ENCODE results near the gene PDZRN3. TPM values are rescaled to one million over a fixed set of nuclear protein-coding genes. Genes with fewer than 3 reads are reported as not detected.

PDZRN3 gene
- total RNA-seq, 6 donors from 2014 or later: 7.0 to 50.3 (median 18.4) TPM

- Histone ChIP-seq H3K4me1 (peaks cover 0 to 13% (median 9%) of the 10 kb centered on the region in 4 donors), H3K4me3 (peak overlapping the region in 1 of 4 donors; percentile 59), H3K36me3 (no peaks in the 10 kb centered on the region), H3K9me3 (no peaks in the 10 kb centered on the region), H3K27me3 (peaks cover 0 to 10% (median 3%) of the 10 kb centered on the region in 4 donors), H3K27ac (no peak overlapping the region)
- DNase-seq: no peak
- TF ChIP-seq EP300 (IDR thresholded peaks at IDR 0.05): no peak
- no peak for TF ChIP-seq CTCF (IDR thresholded peaks at IDR 0.05)
- no peak for TF ChIP-seq POLR2A (IDR thresholded peaks at IDR 0.05)
- TF ChIP-seq POLR2AphosphoS5 (IDR thresholded peaks at IDR 0.05): no peak
- WGBS, 2 donors: 77 to 79% methylated on average over 3 of the region's 3 CpGs
- ATAC-seq (ENCODE audit: low FRiP score in 2 of 2): no peak
These were observed 1.4 kb upstream of the PDZRN3 start for GRCh38 chr3:73626106-73626505.

- Histone ChIP-seq H3K4me3 (peak overlapping the region; percentile 13 to 59 (median 52)), H3K4me1 (peaks cover 0 to 13% (median 9%) of the 10 kb centered on the region in 4 donors), H3K27ac (peak overlapping the region; percentile 71 to 79 (median 74)), H3K36me3 (no peaks in the 10 kb centered on the region), H3K27me3 (peaks cover 0 to 10% (median 3%) of the 10 kb centered on the region in 4 donors), H3K9me3 (no peaks in the 10 kb centered on the region)
- WGBS, 2 donors: 0 to 4% methylated on average over 6 to 45 of the region's 112 CpGs
- no peak for TF ChIP-seq CTCF (IDR thresholded peaks at IDR 0.05)
- no peak for TF ChIP-seq EP300 (IDR thresholded peaks at IDR 0.05)
- no peak for TF ChIP-seq POLR2AphosphoS5 (IDR thresholded peaks at IDR 0.05)
- no peak for TF ChIP-seq POLR2A (IDR thresholded peaks at IDR 0.05)
- DNase-seq (peak in 1 of 2 donors; percentile 86), ATAC-seq (ENCODE audit: low FRiP score in 2 of 2) (peak in 1 of 2 donors; percentile 74)
These were observed 522 bp downstream of the PDZRN3 start for GRCh38 chr3:73624017-73624820.

- Histone ChIP-seq H3K4me3 (peak overlapping the region in 3 of 4 donors; percentile 50 to 59 (median 55)), H3K36me3 (no peaks in the 10 kb centered on the region), H3K4me1 (peaks cover 0 to 13% (median 9%) of the 10 kb centered on the region in 4 donors), H3K27me3 (peaks cover 0 to 10% (median 3%) of the 10 kb centered on the region in 4 donors), H3K27ac (peak overlapping the region; percentile 43 to 79 (median 74)), H3K9me3 (no peaks in the 10 kb centered on the region)
- no peak for TF ChIP-seq POLR2A (IDR thresholded peaks at IDR 0.05)
- TF ChIP-seq POLR2AphosphoS5 (IDR thresholded peaks at IDR 0.05): no peak
- no peak for TF ChIP-seq EP300 (IDR thresholded peaks at IDR 0.05)
- no peak for TF ChIP-seq CTCF (IDR thresholded peaks at IDR 0.05)
- DNase-seq (no peak), ATAC-seq (ENCODE audit: low FRiP score in 2 of 2) (no peak)
- WGBS, 2 donors: 23 to 38% methylated on average over 4 of the region's 4 CpGs
These were observed 1.4 kb downstream of the PDZRN3 start for GRCh38 chr3:73623346-73623745.

GRCh38 chr3:73622091-73622805 lies 2.5 kb downstream of the PDZRN3 start:
- no peak for TF ChIP-seq POLR2A (IDR thresholded peaks at IDR 0.05)
- TF ChIP-seq EP300 (IDR thresholded peaks at IDR 0.05): no peak
- TF ChIP-seq POLR2AphosphoS5 (IDR thresholded peaks at IDR 0.05): no peak
- no peak for TF ChIP-seq CTCF (IDR thresholded peaks at IDR 0.05)
- Histone ChIP-seq H3K36me3 (no peaks in the 10 kb centered on the region), H3K4me3 (peak overlapping the region in 3 of 4 donors; percentile 50 to 59 (median 55)), H3K4me1 (peaks cover 0 to 13% (median 9%) of the 10 kb centered on the region in 4 donors), H3K27me3 (peaks cover 0 to 10% (median 3%) of the 10 kb centered on the region in 4 donors), H3K27ac (peak overlapping the region; percentile 42 to 79 (median 62)), H3K9me3 (no peaks in the 10 kb centered on the region)
- 35 to 42% methylated on average over 9 to 10 of the region's 10 CpGs for WGBS, 2 donors
- ATAC-seq (ENCODE audit: low FRiP score in 2 of 2): no peak
- DNase-seq: no peak
